GM12878 (cell line): ENCODE results near the gene ARHGAP21. TPM values are rescaled to one million over a fixed set of nuclear protein-coding genes. Genes with fewer than 3 reads are reported as not detected.

Experiments
- ATAC-seq: fragments of 200-7000 bp; cut with Tn5 transposase; 3 replicates; pipeline ENCODE4 v1.9.1; 2020; ENCODE audit warnings: mild to moderate bottlenecking, moderate library complexity
- BruUV-seq: library from RNA; stranded (reverse); fragments of 400-500 nt; replicated peaks from 2 replicates; lab custom pipeline; 2021; lab: Mats Ljungman, UMichigan
- CTCF ChIA-PET: fragments of 300-600 bp; sonication (Branson Sonifier 250); formaldehyde crosslinking; extraction: SDS; loops from one replicate; lab custom pipeline; 2021; ENCODE audit warnings: inconsistent platforms; lab: Yijun Ruan, JAX
- POLR2A ChIA-PET: fragments of 350-600 bp; formaldehyde crosslinking; extraction: SDS; loops from one replicate; lab custom pipeline; 2021; ENCODE audit warnings: inconsistent platforms; lab: Charles Lee
- RAD21 ChIA-PET: fragments of 300-600 bp; sonication (Branson Sonifier 250); formaldehyde crosslinking; loops from one replicate; lab custom pipeline; 2023; ENCODE audit warnings: antibody characterized with exemption; ENCODE audit not compliant: unreplicated experiment; lab: Charles Lee
- SMC1A ChIA-PET: fragments of 300-600 bp; sonication (Branson Sonifier 250); formaldehyde crosslinking; loops from one replicate; lab custom pipeline; 2023; ENCODE audit not compliant: unreplicated experiment, uncharacterized antibody; lab: Charles Lee
- DNase-seq: peaks from one replicate; pipeline ENCODE4 v3.0.0-alpha.2; 2011; ENCODE audit warnings: low read depth, low spot score
- FAIRE-seq: peaks from 3 replicates; lab custom pipeline; 2011; peaks lifted over from hg19 to GRCh38; lab: Jason Lieb, UNC
- H2AFZ ChIP-seq: 2 replicates; pipeline ENCODE4 v1.6.0; 2011; ENCODE audit warnings: low read depth, low read length, control low read depth; ENCODE audit not compliant: control insufficient read depth
- H3K27ac ChIP-seq: 2 replicates; pipeline ENCODE4 v1.5.1; 2011; ENCODE audit warnings: control low read depth; ENCODE audit not compliant: control insufficient read depth, insufficient read depth
- H3K27me3 ChIP-seq, 2 experiments: replicated peaks in 1 of 2; 2 replicates each; pipeline versions ENCODE4 v1.6.0 to v1.6.1; 2011; ENCODE audit warnings: low read length in 1 of 2; ENCODE audit not compliant: control insufficient read depth in 2 of 2, insufficient read depth in 2 of 2
- H3K36me3 ChIP-seq, 2 experiments: 2 replicates each; pipeline ENCODE4 v1.5.1; 2011; ENCODE audit warnings: low read length in 1 of 2; ENCODE audit not compliant: control insufficient read depth in 2 of 2, insufficient read depth in 2 of 2
- H3K4me1 ChIP-seq: 2 replicates; pipeline ENCODE4 v1.6.1; 2011; ENCODE audit warnings: mild to moderate bottlenecking, low read length, moderate library complexity, mixed read lengths; ENCODE audit not compliant: control insufficient read depth, insufficient read depth
- H3K4me2 ChIP-seq: 2 replicates; pipeline ENCODE4 v1.6.0; 2011; ENCODE audit warnings: control low read depth; ENCODE audit not compliant: control insufficient read depth, insufficient read depth
- H3K4me3 ChIP-seq: fragments of 200-600 bp; sonication (generic); 2 replicates; pipeline ENCODE4 v1.5.1; 2016
- H3K79me2 ChIP-seq: 2 replicates; pipeline ENCODE4 v1.6.0; 2011; ENCODE audit warnings: low read length; ENCODE audit not compliant: control insufficient read depth, insufficient read depth
- H3K9ac ChIP-seq: 2 replicates; pipeline ENCODE4 v1.8.0; 2011; ENCODE audit warnings: low read length, control low read depth, mixed read lengths; ENCODE audit not compliant: control insufficient read depth, insufficient read depth
- H3K9me3 ChIP-seq: replicated peaks from 3 replicates; pipeline ENCODE4 v1.5.1; 2011; ENCODE audit warnings: mild to moderate bottlenecking, low read length; ENCODE audit not compliant: control insufficient read depth, insufficient read depth
- H4K20me1 ChIP-seq: 2 replicates; pipeline ENCODE4 v1.6.0; 2011; ENCODE audit not compliant: control insufficient read depth, insufficient read depth
- CTCF ChIP-seq, 3 experiments: IDR thresholded peaks in 2 of 3; conservative IDR thresholded peaks in 1 of 3; 2 replicates each; pipeline ENCODE4 v1.5.1; 2011; ENCODE audit warnings: low read depth in 3 of 3, low read length in 3 of 3, mild to moderate bottlenecking in 3 of 3, control low read depth in 2 of 3, moderate library complexity in 2 of 3, inconsistent platforms in 1 of 3, mixed read lengths in 1 of 3; ENCODE audit not compliant: control insufficient read depth in 2 of 3, insufficient read depth in 1 of 3; ENCODE audit errors: extremely low read depth in 1 of 3
- E4F1 ChIP-seq: fragments of 450-650 bp; IDR thresholded peaks from 2 replicates; pipeline ENCODE4 v1.6.1; 2018; ENCODE audit warnings: borderline replicate concordance, mild to moderate bottlenecking; ENCODE audit not compliant: partially characterized antibody
- NR2C2 ChIP-seq: IDR thresholded peaks from 2 replicates; pipeline ENCODE4 v1.6.1; 2011; ENCODE audit warnings: borderline replicate concordance, low read depth; ENCODE audit not compliant: control insufficient read depth, insufficient read length
- ZNF687 ChIP-seq: fragments of 450-650 bp; IDR thresholded peaks from 2 replicates; pipeline ENCODE4 v1.6.1; 2017; ENCODE audit warnings: mild to moderate bottlenecking, moderate library complexity
- WGBS: methylation state at CpG from one replicate; pipeline ENCODE4 v1.1.6; 2016; ENCODE audit warnings: low lambda C conversion rate; ENCODE audit not compliant: insufficient replicate concordance, insufficient coverage; ENCODE audit errors: missing lambda C conversion rate; 5-methylcytosine and 5-hydroxymethylcytosine counted together
- in situ Hi-C: fragments of 300-500 bp; cut with MboI; formaldehyde crosslinking; loops from 9 replicates; pipeline ENCODE4 v1.14.3; 2018; ENCODE audit warnings: mixed read lengths
- intact Hi-C: fragments of 100-400 bp; cut with micrococcal nuclease; formaldehyde crosslinking; loops from one replicate; pipeline ENCODE4 v1.14.2; 2022; ENCODE audit not compliant: unreplicated experiment
- polyA plus RNA-seq, 11 experiments: library from polyadenylated mRNA; depleted of rRNA in 4 of 11; unstranded in 6 of 11; stranded (reverse) in 5 of 11; fragments of >200 nt; fragmentation: Nextera tagmentation in 4 of 11; fragmentation: Illumina TruSeq in 1 of 11; extraction: Ambion mirVana in 4 of 11; extraction: Trizol in 1 of 11; gene quantifications; 1 replicate in 1 of 11; 2 replicates in 10 of 11; pipeline versions ENCODE4 v1.2.1 to v1.2.3, GENCODE V29; 2011 to 2016; ENCODE audit warnings: inconsistent platforms in 2 of 11, missing spikeins in 2 of 11, low read depth in 1 of 11
- total RNA-seq, 4 experiments: library from RNA; depleted of rRNA in 3 of 4; stranded (reverse); fragments of >200 nt in 3 of 4; fragmentation: Illumina TruSeq in 1 of 4; extraction: Trizol in 1 of 4; gene quantifications; 2 replicates each; pipeline versions ENCODE4 v1.2.1 to v1.2.3, GENCODE V29; 2013 to 2021

ARHGAP21 gene
- total and polyA plus RNA-seq, 10 of the 15 experiments (the other 5 are each of a cell fraction or from before 2014, with no cell fraction given): 11.7 to 103 (median 37.6) TPM

GRCh38 chr10:24552346-24553016 lies 171.2 kb downstream of the ARHGAP21 start:
- no peak for TF ChIP-seq E4F1
- peak in 2 of 3 experiments; percentile 33 to 49; a peak in 3 of 6 replicates for TF ChIP-seq CTCF (IDR thresholded peaks at IDR 0.05 in 2 of 3, conservative IDR thresholded peaks at IDR 0.05 in 1 of 3; ENCODE audit: control insufficient read depth in 2 of 3, extremely low read depth in 1 of 3, insufficient read depth in 1 of 3, low read depth in 3 of 3, low read length in 3 of 3)
- no peak for TF ChIP-seq NR2C2
- TF ChIP-seq ZNF687: no peak
- TF ChIP-seq, all 136 proteins: peak for 1
- ATAC-seq (peak; percentile 90), FAIRE-seq (no peak), DNase-seq (no peak)
- Histone ChIP-seq H3K79me2 (no peaks in the 10 kb centered on the region), H3K9ac (no peak overlapping the region), H2AFZ (no peak overlapping the region), H3K9me3 (no peaks in the 10 kb centered on the region), H3K27ac (no peak overlapping the region), H3K27me3 (no peaks in the 10 kb centered on the region; a peak in 1 of 4 replicates), H4K20me1 (no peaks in the 10 kb centered on the region), H3K36me3 (no peaks in the 10 kb centered on the region), H3K4me2 (no peak overlapping the region), H3K4me3 (no peak overlapping the region), H3K4me1 (no peaks in the 10 kb centered on the region)
- intact Hi-C loops: no loop called here
- no TSS peak for BruUV-seq
- POLR2A ChIA-PET: no interaction called here
- in situ Hi-C loops: loop anchor here (10.0 kb wide), 1 partner anchor 558 kb away; no protein-coding TSS in a partner anchor
- RAD21 ChIA-PET: no interaction called here
- SMC1A ChIA-PET: no interaction called here
- WGBS: 44% methylated on average over 22 of the region's 22 CpGs
- CTCF ChIA-PET: interaction anchor here (0.6 to 1.0 kb wide), 2 partner anchors 218 to 1178 kb away, joined by 3 to 4 read pairs; no protein-coding TSS in a partner anchor
